ENCODE results near the gene PLCZ1. TPM values are rescaled to one million over a fixed set of nuclear protein-coding genes. Genes with fewer than 3 reads are reported as not detected.
"Not testable (repeated sequence)": the region's sequence is repeated elsewhere in the genome, so short reads cannot be mapped to it uniquely, and the experiment has no call there.

PLCZ1 gene
- not detected for total RNA-seq
- long read RNA-seq, result 0 reads

GRCh38 chr12:18737819-18738218 is at the start of gene PLCZ1, which contains the start of gene CAPZA3:
Gene PLCZ1, minus strand, starts transcription at chr12:18738012. Its CDS starts 641 bp downstream, at chr12:18737371.
Gene CAPZA3, plus strand, starts transcription at chr12:18738119. Its CDS starts 150 bp downstream, at chr12:18738269.
- DNase-seq (ENCODE audit: low spot score), result no peak

GRCh38 chr12:18785465-18785864 is 47.7 kb upstream of the PLCZ1 start:
- DNase-seq (ENCODE audit: low spot score), result not testable (repeated sequence)

GRCh38 chr12:18782827-18783226 is 45.0 kb upstream of the PLCZ1 start:
- no peak for DNase-seq (ENCODE audit: low spot score)

GRCh38 chr12:18766479-18766878 is 28.7 kb upstream of the PLCZ1 start:
- DNase-seq (ENCODE audit: low spot score), result not testable (repeated sequence)

GRCh38 chr12:18755341-18755740 is 17.5 kb upstream of the PLCZ1 start:
- DNase-seq (ENCODE audit: low spot score), result no peak

- no peak for DNase-seq (ENCODE audit: low spot score)
These were observed 16.4 kb upstream of the PLCZ1 start for GRCh38 chr12:18754124-18754707.

- no peak for DNase-seq (ENCODE audit: low spot score)
These were observed 15.8 kb upstream of the PLCZ1 start for GRCh38 chr12:18753481-18754123.

- no peak for DNase-seq (ENCODE audit: low spot score)
These were observed 15.1 kb upstream of the PLCZ1 start for GRCh38 chr12:18752947-18753346.

GRCh38 chr12:18752280-18752920 is 14.6 kb upstream of the PLCZ1 start:
- no peak for DNase-seq (ENCODE audit: low spot score)

GRCh38 chr12:18751866-18752265 is 14.1 kb upstream of the PLCZ1 start:
- no peak for DNase-seq (ENCODE audit: low spot score)

- no peak for DNase-seq (ENCODE audit: low spot score)
These were observed 12.3 kb upstream of the PLCZ1 start for GRCh38 chr12:18750085-18750484.

- no peak for DNase-seq (ENCODE audit: low spot score)
These were observed 11.7 kb upstream of the PLCZ1 start for GRCh38 chr12:18749386-18749957.

- DNase-seq (ENCODE audit: low spot score), result no peak
These were observed 10.1 kb upstream of the PLCZ1 start for GRCh38 chr12:18747895-18748294.

- no peak for DNase-seq (ENCODE audit: low spot score)
These were observed 6.7 kb downstream of the PLCZ1 start for GRCh38 chr12:18731156-18731555.

- no peak for DNase-seq (ENCODE audit: low spot score)
These were observed 14.1 kb downstream of the PLCZ1 start for GRCh38 chr12:18723752-18724151.

- no peak for DNase-seq (ENCODE audit: low spot score)
These were observed 16.4 kb downstream of the PLCZ1 start for GRCh38 chr12:18721452-18721851.

- no peak for DNase-seq (ENCODE audit: low spot score)
These were observed 17.1 kb downstream of the PLCZ1 start for GRCh38 chr12:18720690-18721089.

- no peak for DNase-seq (ENCODE audit: low spot score)
These were observed 17.8 kb downstream of the PLCZ1 start for GRCh38 chr12:18719922-18720510.

GRCh38 chr12:18718462-18718861 is 19.4 kb downstream of the PLCZ1 start:
- no peak for DNase-seq (ENCODE audit: low spot score)

- DNase-seq (ENCODE audit: low spot score), result no peak
These were observed 21.6 kb downstream of the PLCZ1 start for GRCh38 chr12:18716236-18716635.

GRCh38 chr12:18706798-18707197 is 31.0 kb downstream of the PLCZ1 start:
- DNase-seq (ENCODE audit: low spot score), result no peak

- no peak for DNase-seq (ENCODE audit: low spot score)
These were observed 33.9 kb downstream of the PLCZ1 start for GRCh38 chr12:18703911-18704310.

Data from mesenteric fat pad (tissue), 1 donor.